AG10803 (cell line): ENCODE measurements around the gene PRUNE2.
"Not testable (repeated sequence)": the region's sequence is repeated elsewhere in the genome, so short reads cannot be mapped to it uniquely, and the experiment has no call there.

Experiments used
- DNase-seq: peaks from one replicate; pipeline ENCODE4 v3.0.0; 2010; ENCODE audit warnings: low read depth
- H3K4me3 ChIP-seq: 2 replicates; pipeline ENCODE4 v1.5.1; 2011; ENCODE audit warnings: mild to moderate bottlenecking, low read length, control low read depth
- CTCF ChIP-seq: conservative IDR thresholded peaks from 2 replicates; pipeline ENCODE4 v1.5.1; 2011; ENCODE audit warnings: mild to moderate bottlenecking, low read length, control low read depth, inconsistent platforms

Gene PRUNE2

GRCh38 chr9:76681556-76681955 lies 224.4 kb downstream of the PRUNE2 start:
- TF ChIP-seq CTCF, result no peak
- H3K4me3 ChIP-seq, result no peak overlapping the region
- no peak for DNase-seq

- no peak overlapping the region for H3K4me3 ChIP-seq
- DNase-seq, result no peak
Observed at GRCh38 chr9:76680716-76681425, 225.0 kb downstream of the PRUNE2 start.

GRCh38 chr9:76677481-76678055 lies 228.3 kb downstream of the PRUNE2 start:
- peak; percentile 46 for DNase-seq
- no peak overlapping the region for H3K4me3 ChIP-seq
- TF ChIP-seq CTCF, result no peak

More at GRCh38 chr9:76680716-76681425, 225.0 kb downstream of the PRUNE2 start:
- TF ChIP-seq CTCF, result no peak

- no peak for TF ChIP-seq CTCF
- no peak overlapping the region for H3K4me3 ChIP-seq
- no peak for DNase-seq
Observed at GRCh38 chr9:76676857-76677256, 229.1 kb downstream of the PRUNE2 start.

GRCh38 chr9:76667521-76667957 lies 238.4 kb downstream of the PRUNE2 start:
- DNase-seq, result peak; percentile 74
- H3K4me3 ChIP-seq, result no peak overlapping the region
- TF ChIP-seq CTCF, result no peak

- TF ChIP-seq CTCF, result peak; percentile 38
- peak; percentile 47 for DNase-seq
- H3K4me3 ChIP-seq, result not testable (repeated sequence)
Observed at GRCh38 chr9:76665966-76666365, 239.9 kb downstream of the PRUNE2 start.

- TF ChIP-seq CTCF, result no peak
- H3K4me3 ChIP-seq, result no peak overlapping the region
- DNase-seq, result no peak
Observed at GRCh38 chr9:76665458-76665857, 240.5 kb downstream of the PRUNE2 start.
